GM13977 (cell line): ENCODE results near the gene HABP2.

Experiments
- DNase-seq: peaks from one replicate; pipeline ENCODE4 v3.0.0; 2012; ENCODE audit warnings: low spot score
- in situ Hi-C: fragments of 300-500 bp; cut with MboI; formaldehyde crosslinking; loops from one replicate; pipeline ENCODE4 v1.12.0; 2022; ENCODE audit warnings: low sequenced_read_pairs, low pct_unique_long_range_greater_than_20kb, mixed read lengths, inconsistent platforms; ENCODE audit not compliant: unreplicated experiment
- TF ChIP-seq, protein P1 (sequence below): IDR thresholded peaks from 2 replicates; pipeline ENCODE4 v1.5.1; 2012; ENCODE audit warnings: mild to moderate bottlenecking, control low read depth; ENCODE audit not compliant: insufficient read depth; ENCODE audit errors: extremely low read depth, missing control alignments

The HABP2 gene

DNA sequence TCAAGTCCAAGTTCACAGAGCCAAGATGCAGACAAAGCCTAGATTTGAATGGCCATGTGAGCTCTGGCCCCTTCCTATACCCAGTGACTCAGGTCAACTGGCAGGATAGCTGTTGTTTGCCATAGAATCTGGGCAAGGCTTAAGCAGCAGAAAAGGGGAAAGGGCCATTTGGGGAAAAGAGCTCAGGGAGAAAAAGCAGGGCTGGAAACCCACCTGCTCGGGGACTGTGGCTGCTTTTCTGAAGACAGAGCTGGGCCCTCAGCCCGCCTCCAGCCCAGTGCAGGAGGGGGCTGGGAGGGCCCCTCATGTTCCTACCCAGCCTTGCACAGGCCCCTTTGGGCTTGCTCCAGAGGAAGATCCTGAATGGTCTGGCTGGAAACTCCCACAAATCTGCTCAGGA, 32.6 kb upstream of the HABP2 start:
- no peak for DNase-seq
- in situ Hi-C loops = no loop called here
- TF ChIP-seq, protein P1, sequence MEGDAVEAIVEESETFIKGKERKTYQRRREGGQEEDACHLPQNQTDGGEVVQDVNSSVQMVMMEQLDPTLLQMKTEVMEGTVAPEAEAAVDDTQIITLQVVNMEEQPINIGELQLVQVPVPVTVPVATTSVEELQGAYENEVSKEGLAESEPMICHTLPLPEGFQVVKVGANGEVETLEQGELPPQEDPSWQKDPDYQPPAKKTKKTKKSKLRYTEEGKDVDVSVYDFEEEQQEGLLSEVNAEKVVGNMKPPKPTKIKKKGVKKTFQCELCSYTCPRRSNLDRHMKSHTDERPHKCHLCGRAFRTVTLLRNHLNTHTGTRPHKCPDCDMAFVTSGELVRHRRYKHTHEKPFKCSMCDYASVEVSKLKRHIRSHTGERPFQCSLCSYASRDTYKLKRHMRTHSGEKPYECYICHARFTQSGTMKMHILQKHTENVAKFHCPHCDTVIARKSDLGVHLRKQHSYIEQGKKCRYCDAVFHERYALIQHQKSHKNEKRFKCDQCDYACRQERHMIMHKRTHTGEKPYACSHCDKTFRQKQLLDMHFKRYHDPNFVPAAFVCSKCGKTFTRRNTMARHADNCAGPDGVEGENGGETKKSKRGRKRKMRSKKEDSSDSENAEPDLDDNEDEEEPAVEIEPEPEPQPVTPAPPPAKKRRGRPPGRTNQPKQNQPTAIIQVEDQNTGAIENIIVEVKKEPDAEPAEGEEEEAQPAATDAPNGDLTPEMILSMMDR = no peak

DNA sequence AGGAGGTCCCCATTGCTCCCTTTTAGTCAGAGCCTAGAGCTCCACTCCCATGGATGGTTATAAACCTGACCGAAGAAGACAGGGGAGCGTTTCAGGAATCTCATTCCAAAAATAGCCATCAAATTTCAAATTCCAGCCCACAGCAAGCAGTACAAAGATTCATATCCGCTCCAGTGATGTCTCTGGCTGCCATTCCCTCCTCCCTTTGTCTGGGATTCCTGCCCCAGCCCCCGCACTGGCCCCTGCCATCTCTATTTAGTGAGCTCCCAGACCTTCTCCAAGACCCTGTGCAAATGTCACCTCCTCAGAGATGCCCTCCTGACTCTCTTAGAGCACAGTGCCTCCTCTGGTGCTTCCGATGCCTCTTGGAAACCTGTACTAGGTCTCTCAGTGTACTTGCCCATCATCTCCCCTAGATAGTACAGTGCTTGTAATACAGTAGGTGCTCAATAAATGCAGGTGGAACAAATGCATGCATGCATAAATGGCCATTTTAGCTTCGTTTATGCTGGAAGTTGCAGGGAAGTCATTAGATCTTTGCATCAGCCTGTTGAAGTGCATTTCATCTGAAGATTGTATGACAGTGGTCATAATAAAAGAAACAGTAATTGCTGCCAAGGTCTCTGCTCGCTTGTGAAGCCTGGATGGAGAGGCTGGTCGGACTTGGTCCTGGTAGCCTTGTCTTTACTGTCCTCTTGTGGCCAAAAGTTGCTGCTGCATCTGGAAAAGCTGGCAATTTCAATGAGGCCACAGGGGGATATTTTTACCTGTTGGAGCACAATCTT, 32.0 kb upstream of the HABP2 start:
- DNase-seq = peak; percentile 61
- TF ChIP-seq, protein P1 = peak; percentile 91
- in situ Hi-C loops = no loop called here

DNA sequence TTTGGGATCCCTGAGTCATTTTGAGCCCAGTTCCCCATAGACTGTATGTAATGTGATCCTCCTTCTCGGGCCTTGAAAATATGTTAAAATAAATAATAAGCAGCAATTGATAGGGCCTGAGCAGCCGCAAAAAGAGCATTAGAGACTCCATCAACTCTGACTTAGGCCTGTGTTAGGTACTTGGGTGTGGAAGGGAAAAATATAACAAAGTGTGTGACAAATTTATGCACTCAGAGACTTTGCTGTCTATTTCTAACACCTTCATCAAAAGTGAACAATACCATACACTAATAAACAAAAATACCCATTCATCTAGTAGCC, 31.4 kb upstream of the HABP2 start:
- in situ Hi-C loops = no loop called here
- TF ChIP-seq, protein P1 = no peak
- no peak for DNase-seq

DNA sequence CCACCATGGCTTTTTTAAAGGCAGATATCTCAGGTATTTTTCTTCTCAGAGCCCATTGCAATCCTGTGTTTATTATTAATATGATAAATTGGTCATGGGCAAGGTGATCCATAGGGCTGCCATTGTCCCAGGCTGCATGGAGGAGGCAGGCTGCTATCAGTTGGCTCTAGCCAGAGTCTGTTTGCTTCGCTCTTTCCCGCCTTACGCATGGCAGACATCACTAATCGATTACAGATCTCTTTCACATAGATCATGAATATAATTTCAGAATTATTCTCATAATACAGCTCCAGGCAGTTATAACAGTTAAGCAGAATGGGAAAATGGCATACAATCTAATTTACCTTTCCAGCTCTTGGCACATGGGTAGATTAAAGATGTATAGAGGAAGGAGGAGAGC, 30.4 kb upstream of the HABP2 start:
- in situ Hi-C loops = no loop called here
- TF ChIP-seq, protein P1 = no peak
- no peak for DNase-seq

DNA sequence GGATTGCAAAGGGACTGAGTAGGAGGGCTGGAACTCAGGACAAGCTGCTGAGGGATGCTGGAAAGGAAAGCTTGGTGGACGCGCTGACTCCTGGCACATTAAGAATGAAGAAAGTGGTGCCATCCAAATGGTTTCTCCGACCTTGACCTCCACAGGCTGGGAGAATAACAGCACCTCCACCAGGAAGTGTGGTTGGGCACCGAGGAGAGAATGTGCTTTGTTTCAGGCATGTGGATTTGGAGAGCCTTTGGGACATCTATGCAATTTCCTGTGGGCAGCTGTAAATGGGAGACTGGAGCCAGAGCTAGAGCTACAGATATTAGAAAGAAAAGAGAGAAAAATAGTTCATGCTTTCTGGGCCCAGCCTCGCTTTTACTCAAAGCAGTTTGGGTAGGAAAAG, 29.8 kb upstream of the HABP2 start:
- TF ChIP-seq, protein P1 = no peak

DNA sequence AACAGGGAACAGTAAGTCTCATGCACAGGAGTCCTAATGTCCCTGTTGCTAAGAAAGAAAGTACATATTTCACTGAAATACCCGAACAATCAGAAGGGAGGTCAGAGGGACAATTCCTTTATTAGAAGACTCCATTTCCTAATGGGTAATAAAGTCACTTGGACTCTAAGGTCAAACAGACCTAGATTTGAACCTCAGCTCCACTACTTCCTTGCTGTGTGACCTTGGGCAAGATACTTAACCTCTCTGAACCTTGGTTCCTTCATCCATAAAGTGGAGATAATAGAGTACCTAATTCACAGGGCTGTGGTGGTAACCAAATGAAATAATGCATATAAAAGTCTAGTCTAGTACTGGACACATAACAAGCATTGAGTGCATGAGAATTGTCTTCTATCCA, 29.2 kb upstream of the HABP2 start:
- no peak for DNase-seq
- TF ChIP-seq, protein P1 = no peak

More for the DNA sequence above, 29.8 kb upstream of the HABP2 start:
- no peak for DNase-seq
- in situ Hi-C loops = no loop called here

DNA sequence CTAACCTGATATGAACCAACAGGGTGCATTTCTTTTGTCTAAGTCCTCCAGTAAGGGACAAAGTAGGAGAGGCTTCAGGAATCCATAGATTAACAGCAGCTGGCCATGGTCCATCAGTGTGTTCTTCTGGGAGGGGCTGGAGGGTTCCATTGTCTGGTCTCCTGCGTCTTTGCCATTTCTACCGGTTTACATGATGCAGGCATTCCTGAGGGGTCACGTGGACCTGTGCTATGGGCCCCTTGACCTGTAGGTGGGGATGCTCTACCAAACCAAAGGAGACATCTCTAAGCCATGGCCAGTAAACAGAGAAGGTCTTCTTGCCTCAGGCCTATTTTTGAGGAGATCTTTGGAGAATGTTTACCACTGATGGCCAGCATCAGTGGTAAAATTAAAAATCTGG, 28.7 kb upstream of the HABP2 start:
- TF ChIP-seq, protein P1 = no peak
- DNase-seq = no peak
- in situ Hi-C loops = no loop called here

More for the DNA sequence above, 29.2 kb upstream of the HABP2 start:
- in situ Hi-C loops = no loop called here
